ENCODE measurements around the gene MRPL38. TPM values are rescaled to one million over a fixed set of nuclear protein-coding genes. Genes with fewer than 3 reads are reported as not detected.

Gene MRPL38
- total and polyA plus RNA-seq, 2 of the 8 experiments (the other 6 are each of a cell fraction or from before 2014, with no cell fraction given) = 78.4 to 125 TPM

- TF ChIP-seq TCF12 (IDR thresholded peaks at IDR 0.05; ENCODE audit: low read depth, low read length) (no peak), SP1 (IDR thresholded peaks at IDR 0.05; ENCODE audit: low read depth, low read length) (no peak), KDM4A (IDR thresholded peaks at IDR 0.05; ENCODE audit: low read depth, low read length, severe bottlenecking) (peak; percentile 77), NRF1 (IDR thresholded peaks at IDR 0.05; ENCODE audit: low read depth, low read length) (no peak), RAD21 (IDR thresholded peaks at IDR 0.05 in 1 of 2, conservative IDR thresholded peaks at IDR 0.05 in 1 of 2; ENCODE audit: low read depth in 2 of 2, low read length in 2 of 2) (no peak), BACH1 (IDR thresholded peaks at IDR 0.05; ENCODE audit: low read length) (no peak), ATF3 (IDR thresholded peaks at IDR 0.05; ENCODE audit: insufficient read depth, low read depth, low read length) (no peak), MAX (IDR thresholded peaks at IDR 0.05) (peak; percentile 89), KDM5A (IDR thresholded peaks at IDR 0.05; ENCODE audit: low read length) (no peak), EP300 (IDR thresholded peaks at IDR 0.05; ENCODE audit: borderline replicate concordance in 1 of 2, low read depth in 2 of 2, low read length in 2 of 2) (no peak), CHD1 (IDR thresholded peaks at IDR 0.05; ENCODE audit: low read depth, low read length) (no peak)
Observed at GRCh38 chr17:75940727-75941441, 36.2 kb upstream of the MRPL38 start, which contains the start of gene FBF1 (continued).
